Endometrial microvascular endothelial cells (primary cell): Measurements from ENCODE around the gene CDHR3. TPM values are rescaled to one million over a fixed set of nuclear protein-coding genes. Genes with fewer than 3 reads are reported as not detected.

Source experiments
- in situ Hi-C: cut with HindIII; loops from 2 replicates; pipeline ENCODE4 v1.10.0; 2017; ENCODE audit warnings: low sequenced_read_pairs, low pct_unique_long_range_greater_than_20kb; ENCODE audit errors: inconsistent ontology term
- total RNA-seq: library from RNA; depleted of rRNA; stranded (reverse); fragments of >200 nt; gene quantifications from one replicate; pipeline ENCODE4 v1.2.3, GENCODE V29; 2015; ENCODE audit errors: inconsistent ontology term

CDHR3 gene, protein sequence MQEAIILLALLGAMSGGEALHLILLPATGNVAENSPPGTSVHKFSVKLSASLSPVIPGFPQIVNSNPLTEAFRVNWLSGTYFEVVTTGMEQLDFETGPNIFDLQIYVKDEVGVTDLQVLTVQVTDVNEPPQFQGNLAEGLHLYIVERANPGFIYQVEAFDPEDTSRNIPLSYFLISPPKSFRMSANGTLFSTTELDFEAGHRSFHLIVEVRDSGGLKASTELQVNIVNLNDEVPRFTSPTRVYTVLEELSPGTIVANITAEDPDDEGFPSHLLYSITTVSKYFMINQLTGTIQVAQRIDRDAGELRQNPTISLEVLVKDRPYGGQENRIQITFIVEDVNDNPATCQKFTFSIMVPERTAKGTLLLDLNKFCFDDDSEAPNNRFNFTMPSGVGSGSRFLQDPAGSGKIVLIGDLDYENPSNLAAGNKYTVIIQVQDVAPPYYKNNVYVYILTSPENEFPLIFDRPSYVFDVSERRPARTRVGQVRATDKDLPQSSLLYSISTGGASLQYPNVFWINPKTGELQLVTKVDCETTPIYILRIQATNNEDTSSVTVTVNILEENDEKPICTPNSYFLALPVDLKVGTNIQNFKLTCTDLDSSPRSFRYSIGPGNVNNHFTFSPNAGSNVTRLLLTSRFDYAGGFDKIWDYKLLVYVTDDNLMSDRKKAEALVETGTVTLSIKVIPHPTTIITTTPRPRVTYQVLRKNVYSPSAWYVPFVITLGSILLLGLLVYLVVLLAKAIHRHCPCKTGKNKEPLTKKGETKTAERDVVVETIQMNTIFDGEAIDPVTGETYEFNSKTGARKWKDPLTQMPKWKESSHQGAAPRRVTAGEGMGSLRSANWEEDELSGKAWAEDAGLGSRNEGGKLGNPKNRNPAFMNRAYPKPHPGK
- not detected for total RNA-seq

GRCh38 chr7:105963038-105963667 lies at the start of gene CDHR3:
Gene CDHR3 (plus strand): TSS chr7:105963264. CDS start chr7:105963319, 55 bp downstream.
- in situ Hi-C loops = no loop called here

- in situ Hi-C loops = no loop called here
Observed at GRCh38 chr7:105913947-105914346, 49.1 kb upstream of the CDHR3 start.

DNA sequence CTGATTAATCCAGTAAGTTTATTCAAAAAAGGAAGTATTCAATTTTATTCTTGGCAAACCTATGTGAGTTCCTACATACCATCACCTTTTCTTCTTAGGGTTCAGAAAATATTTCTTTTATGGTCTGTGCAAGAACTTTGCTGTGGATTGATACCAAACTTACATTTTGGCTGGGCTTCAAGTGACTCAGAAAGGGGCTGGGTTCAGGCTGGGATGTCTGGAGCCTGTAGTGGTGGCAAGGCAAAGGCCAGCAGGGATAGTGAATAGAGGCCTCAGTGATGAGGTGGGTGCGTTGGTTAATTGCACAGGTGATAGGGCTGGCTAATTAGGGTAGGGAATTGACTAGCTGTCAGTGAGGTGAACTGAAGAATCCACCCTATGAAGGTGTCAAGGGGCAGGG lies 46.5 kb upstream of the CDHR3 start:
- in situ Hi-C loops = no loop called here

GRCh38 chr7:105917659-105918058 lies 45.4 kb upstream of the CDHR3 start:
- in situ Hi-C loops = no loop called here

DNA sequence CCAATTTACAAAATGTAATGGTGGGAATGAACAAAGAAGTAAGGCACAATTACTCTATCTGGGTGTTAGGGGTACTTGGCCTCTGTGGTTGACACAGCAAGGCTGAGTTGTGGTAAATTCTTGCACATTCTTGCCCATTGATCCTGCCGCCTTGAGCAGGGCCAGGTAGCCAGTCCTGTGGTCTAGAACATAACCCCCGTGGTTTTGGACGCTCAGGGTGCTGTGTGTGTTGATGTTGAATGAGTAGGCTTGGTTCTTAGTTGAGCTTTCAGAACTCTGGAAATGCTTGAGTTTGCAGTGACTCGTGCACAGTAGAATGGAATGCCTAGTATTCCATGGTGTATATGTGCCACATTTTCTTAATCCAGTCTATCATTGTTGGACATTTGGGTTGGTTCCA lies 42.3 kb upstream of the CDHR3 start:
- in situ Hi-C loops = no loop called here

GRCh38 chr7:105924945-105925344 lies 38.1 kb upstream of the CDHR3 start:
- in situ Hi-C loops = no loop called here

DNA sequence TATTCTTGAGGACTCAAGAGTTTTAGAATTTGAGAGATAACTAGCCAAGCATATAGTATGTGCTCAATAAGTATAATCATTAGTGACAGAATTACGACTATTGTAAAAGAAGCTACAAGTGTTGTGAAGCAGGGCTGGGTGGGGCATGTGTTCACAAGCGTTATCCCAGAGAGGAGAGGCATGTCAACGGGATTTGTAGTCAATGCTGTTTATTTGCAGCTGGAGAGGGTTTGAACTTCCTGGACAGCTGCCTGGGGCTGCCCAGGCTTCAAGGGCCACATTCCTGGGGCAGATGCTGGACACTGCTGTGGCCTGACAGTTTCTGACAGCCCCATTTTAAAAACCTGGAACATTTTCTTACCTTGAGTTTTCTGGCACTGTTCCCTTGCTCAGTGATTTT lies 36.9 kb upstream of the CDHR3 start:
- in situ Hi-C loops = no loop called here

DNA sequence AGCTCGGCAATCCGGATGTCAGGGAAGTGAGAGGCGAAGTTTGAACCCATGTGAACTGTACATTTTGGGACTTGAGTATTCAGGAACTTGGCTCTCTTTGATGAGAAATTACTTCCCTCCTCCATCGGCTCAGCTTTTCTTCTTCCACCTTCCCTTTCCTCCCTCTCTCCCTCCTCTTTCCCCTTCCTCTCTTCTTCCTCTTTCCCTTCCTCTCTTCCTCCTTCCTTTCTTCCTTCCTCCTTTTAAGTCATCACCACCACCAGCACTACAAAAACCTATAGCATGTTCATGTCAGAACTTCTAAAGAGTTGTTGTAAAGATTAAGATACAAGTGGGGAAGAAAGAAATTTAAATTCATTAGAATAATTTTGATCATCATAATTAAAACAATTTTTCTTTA lies 31.9 kb upstream of the CDHR3 start:
- in situ Hi-C loops = no loop called here

GRCh38 chr7:105932835-105933477 lies 30.1 kb upstream of the CDHR3 start:
- in situ Hi-C loops = no loop called here

DNA sequence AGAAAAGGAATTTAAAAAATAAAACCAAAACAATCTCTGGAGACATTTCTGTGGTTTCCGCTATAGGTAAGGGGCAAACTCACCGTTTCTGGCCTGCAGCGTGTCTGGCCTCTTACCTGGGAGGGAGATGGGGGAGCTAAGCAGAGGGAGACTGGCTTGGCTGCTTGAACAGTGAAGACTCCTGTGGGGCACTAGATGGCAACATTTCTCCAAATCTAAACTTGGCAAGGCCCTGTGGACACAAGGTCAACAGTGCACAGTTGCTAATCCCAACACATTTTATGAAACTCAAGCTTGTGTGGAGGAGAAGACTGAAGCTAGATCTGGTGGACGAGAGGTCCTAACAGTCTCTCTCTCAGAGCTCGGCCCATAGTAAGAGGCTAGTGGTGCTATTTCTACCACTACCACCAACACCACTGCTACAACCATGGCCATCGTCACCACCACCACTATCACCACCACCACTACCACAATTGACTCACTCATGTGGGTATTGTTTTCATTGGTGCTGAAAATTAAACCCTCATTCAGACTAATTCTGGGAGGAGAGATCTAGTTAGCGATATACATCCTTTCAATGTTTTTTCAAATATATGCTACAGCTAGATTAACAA lies 28.4 kb upstream of the CDHR3 start:
- in situ Hi-C loops = no loop called here

GRCh38 chr7:105935250-105935649 lies 27.8 kb upstream of the CDHR3 start:
- in situ Hi-C loops = no loop called here

DNA sequence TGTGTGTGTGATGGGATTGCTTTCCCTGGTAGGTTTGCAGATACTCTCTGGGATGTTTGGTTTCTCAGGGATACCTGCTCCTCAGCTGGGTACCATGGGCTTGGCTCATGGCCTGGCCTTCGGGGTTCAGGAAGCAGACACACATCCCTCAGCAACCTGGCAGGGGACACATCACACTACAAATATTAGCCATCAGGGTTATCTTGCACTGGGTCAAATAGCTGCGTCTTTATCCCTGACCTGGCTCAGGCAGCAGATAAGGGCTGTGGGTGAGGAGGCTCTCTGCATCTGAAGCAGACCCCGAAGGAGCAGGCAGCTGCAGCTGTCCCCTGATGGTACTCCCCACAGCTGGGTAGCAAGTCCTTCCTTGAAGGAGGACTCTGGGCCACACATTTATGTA lies 25.7 kb upstream of the CDHR3 start:
- in situ Hi-C loops = no loop called here

DNA sequence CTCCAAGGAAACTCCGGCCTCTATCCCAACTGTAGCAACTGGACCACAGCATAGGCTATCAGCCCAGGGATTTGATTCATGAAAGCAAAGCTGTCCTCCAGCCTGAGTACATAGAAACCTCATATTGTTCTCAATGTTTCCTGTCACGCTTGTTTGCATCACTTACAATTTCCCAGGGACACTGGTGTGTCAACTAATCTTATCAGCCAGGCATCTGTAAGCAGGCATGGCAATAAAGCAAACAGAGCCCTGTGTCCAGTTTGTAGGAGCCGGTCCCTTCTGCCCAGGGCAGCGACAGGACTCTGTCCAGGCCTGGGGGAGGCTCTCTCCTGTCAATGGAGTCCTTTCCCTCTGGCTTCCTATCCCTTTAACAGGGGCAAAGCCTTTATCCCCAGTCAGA lies 23.0 kb upstream of the CDHR3 start:
- in situ Hi-C loops = no loop called here

DNA sequence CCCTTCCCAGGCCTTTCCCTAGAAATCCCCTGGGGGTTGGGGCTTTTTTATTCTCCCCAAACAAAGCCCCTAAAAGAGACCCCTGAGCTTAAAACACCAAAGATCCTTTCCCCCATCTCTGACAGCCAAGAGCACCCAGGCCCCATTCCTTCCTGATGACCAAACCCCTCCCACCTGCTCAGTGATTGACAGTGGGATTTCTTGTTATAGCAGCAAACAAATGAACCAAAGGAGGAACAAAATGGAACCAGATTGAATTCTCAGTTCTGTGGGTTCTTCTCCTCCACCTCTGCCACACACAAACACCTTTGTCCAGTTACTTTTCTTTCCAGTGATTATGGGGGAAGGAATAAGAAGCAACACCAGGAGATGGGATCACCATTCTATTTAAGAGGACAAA lies 21.5 kb upstream of the CDHR3 start:
- in situ Hi-C loops = no loop called here

GRCh38 chr7:105943486-105943885 lies 19.6 kb upstream of the CDHR3 start:
- in situ Hi-C loops = no loop called here

GRCh38 chr7:105945848-105946247 lies 17.2 kb upstream of the CDHR3 start:
- in situ Hi-C loops = no loop called here

DNA sequence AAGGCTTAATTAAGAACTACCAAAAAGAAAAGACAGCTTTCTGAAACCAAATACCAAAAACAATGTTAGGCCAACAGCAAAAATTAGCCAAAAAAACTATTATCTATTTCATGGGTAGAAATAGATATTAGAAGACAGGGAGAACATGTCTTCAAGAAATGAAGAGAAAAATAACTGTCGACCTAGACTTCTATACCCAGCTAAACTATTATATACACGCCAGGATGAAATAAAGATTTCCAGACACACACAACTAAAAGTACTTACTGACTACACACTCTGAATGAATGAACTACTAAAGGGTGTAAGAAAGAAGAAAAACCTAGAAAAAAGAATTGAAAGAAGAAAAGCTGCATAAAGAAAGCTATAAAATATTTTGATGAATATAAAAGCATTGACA lies 11.5 kb upstream of the CDHR3 start:
- in situ Hi-C loops = no loop called here

- in situ Hi-C loops = no loop called here
Observed at GRCh38 chr7:105952917-105953595, 10.0 kb upstream of the CDHR3 start.
